OCI-M2 (cell line): ENCODE measurements around the gene NFX1.

Experiments used
- DNase-seq: peaks from one replicate; lab custom pipeline; 2025; ENCODE audit not compliant: unreplicated experiment; lab: John Stamatoyannopoulos, UW

NFX1 gene

DNA sequence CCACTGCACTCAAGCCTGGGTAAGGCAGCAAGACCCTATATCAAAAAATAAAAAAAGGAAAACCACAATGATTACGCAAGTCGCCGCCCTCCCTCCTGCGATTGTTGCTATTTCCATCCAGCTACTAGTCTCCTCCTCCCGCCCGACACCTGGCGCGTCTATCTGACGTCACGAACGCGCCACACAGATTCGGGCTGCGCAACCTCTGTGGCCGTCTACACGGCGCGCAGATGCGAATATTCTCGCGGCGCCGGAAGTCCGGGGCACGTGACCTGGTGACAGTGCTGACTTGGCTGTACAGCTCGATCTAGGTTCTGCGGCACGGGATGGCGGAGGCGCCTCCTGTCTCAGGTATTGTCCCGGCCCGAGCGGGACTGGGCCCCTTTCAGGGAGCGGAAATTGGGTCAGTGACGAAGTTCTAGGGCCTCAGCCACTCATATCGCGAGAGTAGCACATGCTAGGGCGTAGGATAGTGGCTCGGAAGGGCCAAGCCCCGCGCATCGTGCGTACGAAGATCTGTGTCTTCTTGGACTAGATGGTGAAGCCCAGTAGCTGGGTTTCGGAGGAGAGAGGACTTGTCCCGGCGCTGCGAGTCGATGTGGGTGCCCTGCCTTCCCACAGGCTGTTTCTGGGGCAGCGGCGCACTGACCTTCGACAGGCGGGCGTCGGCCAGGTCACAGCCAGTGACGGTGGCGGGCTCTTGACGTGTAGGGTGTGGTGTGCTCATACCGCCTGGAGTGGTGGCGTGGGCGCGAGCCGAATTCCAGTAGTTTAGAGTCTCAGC is at the start of gene NFX1:
Gene NFX1, plus strand, starts transcription at position 270 of the 784 bp plus-strand sequence. Its CDS starts 57 bp downstream, at position 327.
- peak; percentile 75 for DNase-seq

DNA sequence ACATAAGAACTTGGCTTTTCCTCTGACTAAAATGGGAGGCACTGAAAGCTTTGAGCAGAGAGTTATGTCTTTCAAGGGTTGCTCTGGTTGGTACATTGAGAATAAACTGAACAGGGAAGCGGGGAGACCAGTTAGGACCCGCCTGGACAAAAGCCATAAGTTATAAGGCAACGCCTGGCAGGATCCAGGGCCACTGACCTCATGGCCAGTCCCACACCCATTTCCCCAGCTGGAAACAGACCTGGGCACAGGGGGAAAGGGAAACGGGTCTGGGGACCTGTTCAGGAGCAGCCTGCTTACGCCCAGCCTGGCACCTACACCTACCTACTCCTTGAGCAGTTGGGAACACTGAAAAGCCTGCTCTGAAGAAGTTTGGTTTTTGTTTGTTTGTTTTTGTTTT is 49.0 kb upstream of the NFX1 start:
- DNase-seq: no peak

DNA sequence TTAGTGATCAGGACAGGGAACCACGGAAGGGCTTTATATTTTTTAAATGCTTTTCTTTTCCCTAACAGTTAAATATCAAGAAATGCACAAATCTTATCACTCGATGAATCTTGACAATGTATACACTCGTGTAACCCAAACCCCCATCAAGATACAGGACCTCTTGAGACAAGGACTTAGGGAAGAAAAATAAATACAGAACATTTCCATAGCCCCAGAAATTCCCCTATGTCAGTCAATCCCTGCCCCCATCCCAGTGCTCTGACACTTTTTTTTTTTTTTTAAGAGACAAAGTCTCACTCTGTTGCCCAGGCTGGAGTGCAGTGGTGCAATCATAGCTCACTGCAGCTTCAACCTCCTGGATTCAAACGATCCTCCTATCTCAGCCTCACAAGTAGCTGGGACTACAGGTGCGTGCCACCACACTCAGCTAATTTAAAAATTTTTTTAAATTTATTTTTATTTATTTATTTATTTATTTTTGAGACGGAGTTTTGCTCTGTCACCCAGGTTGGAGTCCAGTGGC is 47.6 kb upstream of the NFX1 start:
- no peak for DNase-seq

GRCh38 chr9:33244137-33244784 is 46.1 kb upstream of the NFX1 start:
- DNase-seq: no peak

DNA sequence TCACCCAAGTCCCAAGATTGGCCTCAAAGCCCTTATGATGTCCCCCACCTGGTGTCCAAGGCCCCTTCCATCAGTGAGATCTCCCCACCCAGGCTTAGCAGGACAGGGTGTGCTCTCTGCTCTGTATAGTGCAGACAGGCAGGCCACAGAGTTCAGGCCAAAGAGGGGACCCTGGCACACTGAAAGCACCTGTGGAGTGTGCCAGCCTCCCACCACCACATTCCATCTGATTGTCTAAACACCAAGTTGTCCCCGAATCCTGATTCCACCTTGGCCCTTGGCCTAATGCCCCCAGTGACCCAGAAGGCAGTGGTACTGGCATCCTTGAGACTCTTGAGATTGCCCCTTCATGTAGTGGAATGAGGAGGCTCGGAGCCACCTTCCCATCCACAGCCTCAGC is 45.0 kb upstream of the NFX1 start:
- no peak for DNase-seq

- no peak for DNase-seq
These were observed 44.0 kb upstream of the NFX1 start for GRCh38 chr9:33246269-33246860.

DNA sequence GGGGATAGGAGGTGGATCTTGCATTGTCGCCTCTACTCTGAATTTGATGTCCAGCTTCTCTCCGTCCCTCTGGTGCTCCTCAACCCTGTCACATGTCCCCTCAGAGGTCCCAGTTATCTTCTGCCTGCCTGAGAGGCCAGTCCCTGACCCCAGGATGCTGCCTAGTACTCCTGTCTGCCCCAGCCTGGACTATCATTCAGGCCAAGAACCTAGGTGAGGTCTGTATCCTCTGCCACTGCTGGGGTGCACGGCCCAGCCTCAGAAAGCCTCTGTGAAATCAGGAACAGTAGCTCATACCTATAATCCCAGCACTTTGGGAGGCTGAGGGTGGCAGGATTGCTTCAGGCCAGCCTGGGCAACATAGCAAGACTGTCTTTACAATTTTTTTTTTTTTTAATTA is 41.7 kb upstream of the NFX1 start:
- DNase-seq: no peak

GRCh38 chr9:33249087-33249658 is 41.1 kb upstream of the NFX1 start:
- DNase-seq: no peak

- no peak for DNase-seq
These were observed 40.3 kb upstream of the NFX1 start for GRCh38 chr9:33249983-33250382.

DNA sequence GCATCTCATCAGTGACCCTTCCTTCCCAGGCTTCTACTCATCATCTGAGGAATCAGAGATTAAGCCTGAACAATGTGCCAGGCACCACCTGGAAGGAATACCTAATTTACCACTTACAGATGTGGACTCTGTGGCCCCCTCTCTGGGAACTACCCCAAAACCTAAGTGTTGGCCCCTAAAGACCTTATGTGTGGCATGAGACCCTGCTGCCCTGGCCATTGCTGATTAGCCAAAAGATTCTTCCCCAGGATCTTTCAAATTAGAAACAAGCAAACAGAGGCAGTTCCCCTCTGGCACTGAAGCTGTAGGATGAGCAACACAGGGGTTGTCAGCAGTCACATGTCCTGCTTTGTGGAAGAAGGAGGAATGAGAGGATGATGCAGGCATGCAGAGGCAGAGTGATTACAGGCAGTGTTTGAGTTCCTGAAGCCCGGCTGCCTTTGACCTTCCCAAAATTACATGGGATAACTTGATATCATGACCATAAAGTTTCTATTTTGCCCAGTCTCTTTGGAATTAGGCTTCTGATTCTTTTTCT is 39.8 kb upstream of the NFX1 start:
- DNase-seq: no peak

GRCh38 chr9:33254211-33254610 is 36.1 kb upstream of the NFX1 start:
- DNase-seq: no peak

- DNase-seq: no peak
These were observed 35.3 kb upstream of the NFX1 start for GRCh38 chr9:33255014-33255413.

DNA sequence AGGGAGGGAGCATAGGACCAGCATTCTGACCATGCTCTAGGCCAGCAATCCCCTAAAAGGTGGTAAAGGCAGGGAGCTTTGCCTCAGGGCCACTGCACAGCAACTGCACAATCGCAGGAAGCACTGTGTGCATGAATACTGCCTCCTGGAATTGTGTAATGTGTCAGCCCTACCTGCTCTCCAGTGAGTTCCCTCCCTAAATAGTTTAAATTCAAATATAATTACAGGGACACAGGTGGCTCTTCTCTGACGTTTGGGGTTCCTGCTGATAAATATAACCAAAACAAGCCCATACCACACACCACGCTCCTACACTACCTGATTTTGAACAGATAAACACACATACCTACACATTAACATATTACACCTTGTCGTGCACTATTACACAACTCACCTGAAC is 34.8 kb upstream of the NFX1 start:
- DNase-seq: no peak

DNA sequence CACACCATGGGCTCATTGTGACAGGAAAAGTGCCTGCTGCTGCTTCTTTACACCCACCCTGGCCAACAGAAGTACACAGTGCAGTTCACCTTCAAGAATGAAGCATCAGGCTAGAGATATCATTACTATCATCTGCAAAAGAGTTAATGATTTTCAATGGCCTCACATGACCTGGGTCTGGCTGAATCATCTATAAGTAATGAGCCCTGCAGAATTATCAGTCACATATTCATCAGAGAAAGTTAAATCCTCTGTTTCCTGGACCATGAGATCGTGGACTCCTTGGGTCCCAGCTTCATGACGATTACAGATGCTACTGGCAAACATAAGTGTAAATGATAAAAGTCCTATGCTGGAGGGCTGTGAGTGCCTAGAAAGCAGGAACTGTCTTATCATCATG is 34.1 kb upstream of the NFX1 start:
- DNase-seq: no peak

DNA sequence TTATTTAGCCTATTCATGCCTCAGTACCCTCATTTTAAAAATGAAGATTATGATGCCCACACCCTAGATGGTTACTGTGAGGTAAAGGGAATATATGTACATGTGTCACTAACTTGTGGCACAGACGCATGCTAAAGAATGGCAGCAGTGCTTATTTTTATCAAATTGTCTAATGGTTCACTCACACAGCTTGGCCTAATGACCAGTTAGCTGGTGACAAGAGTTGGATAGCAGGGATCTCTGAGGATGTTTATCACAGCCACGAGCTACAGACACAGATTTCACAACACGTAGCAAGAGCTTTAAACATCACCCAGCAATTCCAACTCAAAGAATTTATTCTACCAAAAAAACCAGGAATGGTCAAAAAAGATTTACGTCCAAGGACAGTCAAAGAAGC is 33.0 kb upstream of the NFX1 start:
- no peak for DNase-seq

DNA sequence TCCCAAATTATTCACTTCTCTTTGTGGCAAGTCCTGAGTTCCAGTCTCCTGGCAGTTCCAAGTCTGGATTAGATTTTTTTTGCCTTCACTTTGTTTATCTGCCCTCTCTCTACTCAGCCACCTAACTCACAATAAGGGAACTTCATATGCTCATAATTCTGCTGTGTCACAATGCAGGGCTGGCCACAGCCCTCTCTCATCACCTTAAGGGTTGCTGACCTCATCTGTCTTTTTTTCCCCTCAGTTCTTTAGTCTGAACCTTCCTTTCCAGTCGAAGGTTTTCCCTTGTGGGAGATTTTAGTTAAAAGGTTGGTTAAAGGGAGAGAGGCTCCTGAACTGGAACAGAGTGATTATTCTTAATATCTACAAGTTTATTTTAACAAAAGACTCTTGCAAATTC is 29.9 kb upstream of the NFX1 start:
- DNase-seq: no peak

- no peak for DNase-seq
These were observed 26.9 kb upstream of the NFX1 start for GRCh38 chr9:33263131-33264002.

- DNase-seq: no peak
These were observed 26.3 kb upstream of the NFX1 start for GRCh38 chr9:33264003-33264472.

- DNase-seq: peak; percentile 78
These were observed 25.7 kb upstream of the NFX1 start, which contains the start of the genes BAG1 and CHMP5 for GRCh38 chr9:33264473-33265177. BAG1 (minus strand) TSS chr9:33264708. CHMP5 (plus strand) TSS chr9:33265049; CDS start chr9:33265079, 30 bp downstream.
